IMR-90 (cell line): ENCODE data around the gene TSSC4. TPM values are rescaled to one million over a fixed set of nuclear protein-coding genes. Genes with fewer than 3 reads are reported as not detected.

ENCODE experiments used
- ATAC-seq: fragments of 200-7000 bp; cut with Tn5 transposase; 2 replicates; pipeline ENCODE4 v1.9.1; 2020; ENCODE audit warnings: low read depth, mild to moderate bottlenecking, moderate library complexity
- BruUV-seq: library from RNA; stranded (reverse); fragments of 400-500 nt; replicated peaks from 2 replicates; lab custom pipeline; 2021; lab: Mats Ljungman, UMichigan
- CTCF ChIA-PET: fragments of 300-600 bp; formaldehyde crosslinking; extraction: SDS; loops from one replicate; lab custom pipeline; 2021; ENCODE audit warnings: antibody characterized with exemption; lab: Yijun Ruan, JAX
- POLR2A ChIA-PET: fragments of 300-600 bp; sonication (Branson Sonifier 250); formaldehyde crosslinking; loops from one replicate; lab custom pipeline; 2022; ENCODE audit warnings: antibody characterized with exemption; ENCODE audit not compliant: unreplicated experiment; lab: Charles Lee
- DNase-seq: peaks from one replicate; pipeline ENCODE4 v3.0.0; 2013
- H2AFZ ChIP-seq: replicated peaks from 2 replicates; pipeline ENCODE3; 2013; ENCODE audit warnings: low read length, mild to moderate bottlenecking; ENCODE audit not compliant: poor library complexity
- H2AK5ac ChIP-seq: 2 replicates; pipeline ENCODE4 v1.6.1; 2013; ENCODE audit warnings: low read depth, low read length, inconsistent platforms
- H2AK9ac ChIP-seq: replicated peaks from 2 replicates; pipeline ENCODE3; 2013; ENCODE audit warnings: mild to moderate bottlenecking, low read depth, low read length, moderate library complexity; ENCODE audit not compliant: poor library complexity
- H2BK120ac ChIP-seq: 2 replicates; pipeline ENCODE4 v1.6.1; 2013; ENCODE audit warnings: low read depth, low read length, inconsistent platforms
- H2BK15ac ChIP-seq: 3 replicates; pipeline ENCODE4 v1.6.1; 2013; ENCODE audit warnings: low read depth, low read length, inconsistent platforms
- H2BK20ac ChIP-seq: 2 replicates; pipeline ENCODE4 v1.6.1; 2013; ENCODE audit warnings: low read depth, mild to moderate bottlenecking, inconsistent platforms, low read length, moderate library complexity
- H2BK5ac ChIP-seq: 2 replicates; pipeline ENCODE4 v1.6.1; 2013; ENCODE audit warnings: mild to moderate bottlenecking, low read depth, low read length, inconsistent platforms; ENCODE audit not compliant: poor library complexity, severe bottlenecking
- H3K14ac ChIP-seq: replicated peaks from 2 replicates; pipeline ENCODE4 v1.6.1; 2013; ENCODE audit warnings: low read depth, low read length, inconsistent platforms
- H3K18ac ChIP-seq: 2 replicates; pipeline ENCODE4 v1.6.1; 2013; ENCODE audit warnings: low read depth, low read length, control low read depth
- H3K23ac ChIP-seq: 2 replicates; pipeline ENCODE4 v1.6.1; 2013; ENCODE audit warnings: low read depth, low read length, inconsistent platforms
- H3K27ac ChIP-seq: 2 replicates; pipeline ENCODE4 v1.5.1; 2013; ENCODE audit warnings: mild to moderate bottlenecking, control low read depth, low read length; ENCODE audit not compliant: insufficient read depth
- H3K27me3 ChIP-seq: 2 replicates; pipeline ENCODE4 v1.6.1; 2013; ENCODE audit warnings: low read length; ENCODE audit not compliant: control insufficient read depth, insufficient read depth
- H3K36me3 ChIP-seq: 2 replicates; pipeline ENCODE4 v1.6.1; 2013; ENCODE audit warnings: low read length, mixed read lengths; ENCODE audit not compliant: control insufficient read depth, insufficient read depth
- H3K4ac ChIP-seq: 2 replicates; pipeline ENCODE4 v1.6.1; 2013; ENCODE audit warnings: low read depth, low read length, inconsistent platforms
- H3K4me1 ChIP-seq: 2 replicates; pipeline ENCODE4 v1.6.1; 2013; ENCODE audit warnings: low read length, mixed read lengths; ENCODE audit not compliant: control insufficient read depth, insufficient read depth
- H3K4me2 ChIP-seq: 2 replicates; pipeline ENCODE4 v1.6.1; 2013; ENCODE audit warnings: low read depth, mild to moderate bottlenecking, control low read depth, low read length, moderate library complexity
- H3K4me3 ChIP-seq: 2 replicates; pipeline ENCODE4 v1.5.1; 2013; ENCODE audit warnings: low read depth, mild to moderate bottlenecking, control low read depth, low read length, moderate library complexity; ENCODE audit not compliant: insufficient read depth
- H3K56ac ChIP-seq: 2 replicates; pipeline ENCODE4 v1.6.1; 2013; ENCODE audit warnings: low read length, inconsistent platforms; ENCODE audit not compliant: insufficient read depth; ENCODE audit errors: extremely low read depth
- H3K79me1 ChIP-seq, 2 experiments: 2 replicates each; pipeline ENCODE4 v1.6.1; 2013; ENCODE audit warnings: low read length in 2 of 2, inconsistent platforms in 1 of 2, low read depth in 1 of 2
- H3K9ac ChIP-seq: 2 replicates; pipeline ENCODE4 v1.6.1; 2013; ENCODE audit warnings: low read depth, low read length, control low read depth
- H3K9me1 ChIP-seq: 2 replicates; pipeline ENCODE4 v1.6.1; 2013; ENCODE audit warnings: low read length, inconsistent platforms; ENCODE audit not compliant: insufficient read depth
- H3K9me3 ChIP-seq: 2 replicates; pipeline ENCODE4 v1.6.1; 2013; ENCODE audit warnings: low read length; ENCODE audit not compliant: control insufficient read depth, insufficient read depth
- H4K20me1 ChIP-seq: 2 replicates; pipeline ENCODE4 v1.6.1; 2013; ENCODE audit warnings: low read length, inconsistent platforms; ENCODE audit not compliant: insufficient read depth
- H4K5ac ChIP-seq: 2 replicates; pipeline ENCODE4 v1.6.1; 2013; ENCODE audit warnings: mild to moderate bottlenecking, low read depth, low read length, control low read depth
- H4K8ac ChIP-seq, 2 experiments: 2 replicates each; pipeline ENCODE4 v1.6.1; 2013; ENCODE audit warnings: low read depth in 2 of 2, low read length in 2 of 2, control low read depth in 1 of 2, inconsistent platforms in 1 of 2
- H4K91ac ChIP-seq: 2 replicates; pipeline ENCODE4 v1.6.1; 2013; ENCODE audit warnings: low read depth, low read length, inconsistent platforms; ENCODE audit not compliant: insufficient read depth
- BHLHE40 ChIP-seq: fragments of 150-350 bp; IDR thresholded peaks from 2 replicates; pipeline ENCODE4 v1.6.1; 2016; ENCODE audit warnings: mild to moderate bottlenecking, low read depth, low read length
- MAFK ChIP-seq: IDR thresholded peaks from 2 replicates; pipeline ENCODE4 v1.6.1; 2012; ENCODE audit warnings: low read depth, low read length, improper control_type of control experiment
- RCOR1 ChIP-seq: IDR thresholded peaks from 2 replicates; pipeline ENCODE4 v1.6.1; 2012; ENCODE audit warnings: mild to moderate bottlenecking, low read length, improper control_type of control experiment; ENCODE audit not compliant: insufficient replicate concordance
- SMC3 ChIP-seq: fragments of 150-350 bp; IDR thresholded peaks from 2 replicates; pipeline ENCODE4 v1.6.1; 2016; ENCODE audit warnings: low read depth, mild to moderate bottlenecking, antibody characterized with exemption, low read length, moderate library complexity
- WGBS, 2 experiments: methylation state at CpG; one replicate each; pipeline versions ENCODE4 v1.1.5 to v1.1.7; 2013; ENCODE audit warnings: missing lambda C conversion rate in 2 of 2; ENCODE audit not compliant: insufficient read length in 1 of 2; ENCODE audit errors: extremely low coverage in 2 of 2; 5-methylcytosine and 5-hydroxymethylcytosine counted together
- dilution Hi-C: fragments of 300-500 bp; cut with HindIII; formaldehyde crosslinking; loops from one replicate; pipeline ENCODE4 v1.14.3; 2018; ENCODE audit warnings: low sequenced_read_pairs; ENCODE audit not compliant: unreplicated experiment
- in situ Hi-C: fragments of 300-500 bp; cut with MboI; formaldehyde crosslinking; loops from 3 replicates; pipeline ENCODE4 v1.14.3; 2019; ENCODE audit warnings: low sequenced_read_pairs, inconsistent platforms, mixed read lengths
- intact Hi-C: fragments of 100-400 bp; cut with micrococcal nuclease; formaldehyde crosslinking; loops from 2 replicates; pipeline ENCODE4 v1.10.0; 2022
- polyA plus RNA-seq, 3 experiments: library from polyadenylated mRNA; depleted of rRNA; stranded (reverse); fragments of >200 nt; gene quantifications; 2 replicates each; pipeline ENCODE4 v1.2.3, GENCODE V29; 2012; ENCODE audit warnings: low replicate concordance in 1 of 3
- total RNA-seq: library from RNA; depleted of rRNA; stranded (reverse); fragments of >200 nt; gene quantifications from 2 replicates; pipeline ENCODE4 v1.2.3, GENCODE V29; 2012
- TF ChIP-seq, protein P1 (sequence below): conservative IDR thresholded peaks from 2 replicates; pipeline ENCODE4 v1.5.1; 2012; ENCODE audit warnings: mild to moderate bottlenecking, low read depth, low read length, improper control_type of control experiment
- TF ChIP-seq, protein P2 (sequence below): fragments of 150-350 bp; IDR thresholded peaks from 2 replicates; pipeline ENCODE4 v1.6.1; 2016; ENCODE audit warnings: low read depth, mild to moderate bottlenecking, low read length, moderate library complexity, borderline replicate concordance
- TF ChIP-seq, protein P3 (sequence below): fragments of 150-350 bp; IDR thresholded peaks from 2 replicates; pipeline ENCODE4 v1.6.1; 2017; ENCODE audit warnings: mild to moderate bottlenecking, antibody characterized with exemption, low read length, low read depth

The TSSC4 gene
- total and polyA plus RNA-seq, 2 of the 4 experiments (the other 2 are of a cell fraction) = 34.9 to 40.0 TPM

DNA sequence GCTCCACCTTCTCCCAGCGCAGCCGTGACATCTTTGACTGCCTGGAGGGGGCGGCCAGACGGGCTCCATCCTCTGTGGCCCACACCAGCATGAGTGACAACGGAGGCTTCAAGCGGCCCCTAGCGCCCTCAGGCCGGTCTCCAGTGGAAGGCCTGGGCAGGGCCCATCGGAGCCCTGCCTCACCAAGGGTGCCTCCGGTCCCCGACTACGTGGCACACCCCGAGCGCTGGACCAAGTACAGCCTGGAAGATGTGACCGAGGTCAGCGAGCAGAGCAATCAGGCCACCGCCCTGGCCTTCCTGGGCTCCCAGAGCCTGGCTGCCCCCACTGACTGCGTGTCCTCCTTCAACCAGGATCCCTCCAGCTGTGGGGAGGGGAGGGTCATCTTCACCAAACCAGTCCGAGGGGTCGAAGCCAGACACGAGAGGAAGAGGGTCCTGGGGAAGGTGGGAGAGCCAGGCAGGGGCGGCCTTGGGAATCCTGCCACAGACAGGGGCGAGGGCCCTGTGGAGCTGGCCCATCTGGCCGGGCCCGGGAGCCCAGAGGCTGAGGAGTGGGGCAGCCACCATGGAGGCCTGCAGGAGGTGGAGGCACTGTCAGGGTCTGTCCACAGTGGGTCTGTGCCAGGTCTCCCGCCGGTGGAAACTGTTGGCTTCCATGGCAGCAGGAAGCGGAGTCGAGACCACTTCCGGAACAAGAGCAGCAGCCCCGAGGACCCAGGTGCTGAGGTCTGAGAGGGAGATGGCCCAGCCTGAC, 2.5 kb downstream of the TSSC4 start:
- no peak overlapping the region for H3K4me3 ChIP-seq
- no peak overlapping the region for H2AK9ac ChIP-seq
- no peak overlapping the region for H4K91ac ChIP-seq
- no peak overlapping the region for H3K23ac ChIP-seq
- H3K9me1 ChIP-seq = no peaks in the 10 kb centered on the region
- H3K9ac ChIP-seq = no peak overlapping the region
- H2BK15ac ChIP-seq = no peak overlapping the region
- CTCF ChIA-PET = no interaction called here
- BruUV-seq = no TSS peak
- TF ChIP-seq SMC3 = no peak
- TF ChIP-seq, protein P1, sequence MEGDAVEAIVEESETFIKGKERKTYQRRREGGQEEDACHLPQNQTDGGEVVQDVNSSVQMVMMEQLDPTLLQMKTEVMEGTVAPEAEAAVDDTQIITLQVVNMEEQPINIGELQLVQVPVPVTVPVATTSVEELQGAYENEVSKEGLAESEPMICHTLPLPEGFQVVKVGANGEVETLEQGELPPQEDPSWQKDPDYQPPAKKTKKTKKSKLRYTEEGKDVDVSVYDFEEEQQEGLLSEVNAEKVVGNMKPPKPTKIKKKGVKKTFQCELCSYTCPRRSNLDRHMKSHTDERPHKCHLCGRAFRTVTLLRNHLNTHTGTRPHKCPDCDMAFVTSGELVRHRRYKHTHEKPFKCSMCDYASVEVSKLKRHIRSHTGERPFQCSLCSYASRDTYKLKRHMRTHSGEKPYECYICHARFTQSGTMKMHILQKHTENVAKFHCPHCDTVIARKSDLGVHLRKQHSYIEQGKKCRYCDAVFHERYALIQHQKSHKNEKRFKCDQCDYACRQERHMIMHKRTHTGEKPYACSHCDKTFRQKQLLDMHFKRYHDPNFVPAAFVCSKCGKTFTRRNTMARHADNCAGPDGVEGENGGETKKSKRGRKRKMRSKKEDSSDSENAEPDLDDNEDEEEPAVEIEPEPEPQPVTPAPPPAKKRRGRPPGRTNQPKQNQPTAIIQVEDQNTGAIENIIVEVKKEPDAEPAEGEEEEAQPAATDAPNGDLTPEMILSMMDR = no peak
- TF ChIP-seq RCOR1 = no peak
- TF ChIP-seq, protein P2, sequence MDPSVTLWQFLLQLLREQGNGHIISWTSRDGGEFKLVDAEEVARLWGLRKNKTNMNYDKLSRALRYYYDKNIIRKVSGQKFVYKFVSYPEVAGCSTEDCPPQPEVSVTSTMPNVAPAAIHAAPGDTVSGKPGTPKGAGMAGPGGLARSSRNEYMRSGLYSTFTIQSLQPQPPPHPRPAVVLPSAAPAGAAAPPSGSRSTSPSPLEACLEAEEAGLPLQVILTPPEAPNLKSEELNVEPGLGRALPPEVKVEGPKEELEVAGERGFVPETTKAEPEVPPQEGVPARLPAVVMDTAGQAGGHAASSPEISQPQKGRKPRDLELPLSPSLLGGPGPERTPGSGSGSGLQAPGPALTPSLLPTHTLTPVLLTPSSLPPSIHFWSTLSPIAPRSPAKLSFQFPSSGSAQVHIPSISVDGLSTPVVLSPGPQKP = no peak
- no peak for TF ChIP-seq MAFK
- TF ChIP-seq, protein P3, sequence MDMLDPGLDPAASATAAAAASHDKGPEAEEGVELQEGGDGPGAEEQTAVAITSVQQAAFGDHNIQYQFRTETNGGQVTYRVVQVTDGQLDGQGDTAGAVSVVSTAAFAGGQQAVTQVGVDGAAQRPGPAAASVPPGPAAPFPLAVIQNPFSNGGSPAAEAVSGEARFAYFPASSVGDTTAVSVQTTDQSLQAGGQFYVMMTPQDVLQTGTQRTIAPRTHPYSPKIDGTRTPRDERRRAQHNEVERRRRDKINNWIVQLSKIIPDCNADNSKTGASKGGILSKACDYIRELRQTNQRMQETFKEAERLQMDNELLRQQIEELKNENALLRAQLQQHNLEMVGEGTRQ = no peak
- no peak for TF ChIP-seq BHLHE40
- no peaks in the 10 kb centered on the region; the same call in 1 of the 2 replicates for H3K27me3 ChIP-seq
- no peak overlapping the region for H3K4me2 ChIP-seq
- DNase-seq = no peak
- H2BK20ac ChIP-seq = no peak overlapping the region
- no peaks in the 10 kb centered on the region for H3K9me3 ChIP-seq
- WGBS, 2 experiments = 92% methylated on average over 18 of the region's 31 CpGs; no CpG with 5 or more reads in 1 of the 2 experiments
- intact Hi-C loops (no loop called here), dilution Hi-C loops (no loop called here), in situ Hi-C loops (no loop called here)
- no peak overlapping the region for H2BK120ac ChIP-seq
- H3K79me1 ChIP-seq = peaks cover 3 to 36% of the 10 kb centered on the region in 2 experiments; a peak in 3 of 4 replicates
- H3K4me1 ChIP-seq = peaks cover 9% of the 10 kb centered on the region
- H3K14ac ChIP-seq = no peak overlapping the region
- H3K56ac ChIP-seq = no peak overlapping the region
- H2AK5ac ChIP-seq = no peak overlapping the region
- no peak overlapping the region for H4K8ac ChIP-seq
- POLR2A ChIA-PET = no interaction called here
- H4K20me1 ChIP-seq = no peaks in the 10 kb centered on the region
- no peak overlapping the region for H3K18ac ChIP-seq
- ATAC-seq = no peak
- no peak overlapping the region for H2AFZ ChIP-seq
- H4K5ac ChIP-seq = no peak overlapping the region
- H3K36me3 ChIP-seq = peaks cover 19% of the 10 kb centered on the region
- H3K27ac ChIP-seq = no peak overlapping the region
- H3K4ac ChIP-seq = no peak overlapping the region
- no peak overlapping the region for H2BK5ac ChIP-seq
